Kidney glomerular epithelial cell (primary cell): ENCODE data around the gene MAD2L2.

ENCODE experiments used
- DNase-seq: peaks from one replicate; lab custom pipeline; 2025; lab: John Stamatoyannopoulos, UW

Gene MAD2L2

GRCh38 chr1:11629184-11630016, 51.5 kb downstream of the MAD2L2 start:
- no peak for DNase-seq

GRCh38 chr1:11628767-11629166, 52.2 kb downstream of the MAD2L2 start:
- DNase-seq: no peak

- DNase-seq: no peak
Measured at GRCh38 chr1:11626551-11626950, 54.4 kb downstream of the MAD2L2 start.
